Right cardiac atrium (tissue), 5 donors: Measurements from ENCODE around the gene ARL13A. TPM values are rescaled to one million over a fixed set of nuclear protein-coding genes. Genes with fewer than 3 reads are reported as not detected.
A peak's percentile ranks its signal among the peaks of the same experiment; 100 is the strongest.

ENCODE experiments used
- ATAC-seq, 2 donors: fragments of 200-7000 bp; cut with Tn5 transposase; one replicate each; pipeline versions ENCODE4 v1.8.0 to v1.9.1; 2020; ENCODE audit warnings: moderate library complexity in 2 of 2, mild to moderate bottlenecking in 1 of 2
- DNase-seq, 3 donors: peaks; one replicate each; pipeline ENCODE4 v3.0.0-alpha.2; 2020
- H3K27ac ChIP-seq: one replicate; pipeline ENCODE4 v1.5.1; 2013; ENCODE audit warnings: mild to moderate bottlenecking, low read length, control low read depth, moderate library complexity
- H3K27me3 ChIP-seq: one replicate; pipeline ENCODE4 v1.6.1; 2013; ENCODE audit not compliant: control insufficient read depth, insufficient read depth
- H3K4me1 ChIP-seq: one replicate; pipeline ENCODE4 v1.6.1; 2013; ENCODE audit warnings: low read length; ENCODE audit not compliant: control insufficient read depth, insufficient read depth
- H3K4me3 ChIP-seq: one replicate; pipeline ENCODE4 v1.5.1; 2013; ENCODE audit warnings: low read length, control low read depth
- H3K9me3 ChIP-seq: one replicate; pipeline ENCODE4 v1.6.1; 2013; ENCODE audit warnings: low read length; ENCODE audit not compliant: control insufficient read depth
- WGBS: extraction: QIAGEN DNeasy Blood & Tissue Kit; methylation state at CpG from one replicate; pipeline ENCODE4 v1.1.7; 2013; 5-methylcytosine and 5-hydroxymethylcytosine counted together
- intact Hi-C, 4 donors: fragments of 100-400 bp; cut with DNase I; formaldehyde crosslinking; loops; one replicate each; pipeline versions ENCODE4 v1.11.0 to v1.14.0; 2022 to 2023
- long read RNA-seq, 4 donors: library from polyadenylated mRNA; unstranded; transcript quantifications; one replicate each; pipeline ENCODE4 v2.0.0, GENCODE V29; 2020 to 2021
- polyA plus RNA-seq: library from polyadenylated mRNA; stranded (reverse); fragments of 200-250 nt; gene quantifications from one replicate; pipeline ENCODE4 v1.2.3, GENCODE V29; 2013
- total RNA-seq, 4 donors: library from RNA; stranded (reverse); fragmentation: NEBNext Ultra II Directional; extraction: Animal tissue kit (Norgen Biotek cat#: 25700); gene quantifications; one replicate each; pipeline ENCODE4 v1.2.1, GENCODE V29; 2021
- donor health status: healthy with polysubstance abuse.
- donor health status: DM: no; HTN: yes; CAD: no.
- donor health status: DM: no; HTN: no; CAD: no.
- donor health status: DM: no; HTN: yes; CAD: no; lungs with severe emphysema.
- donor health status: DM: yes; HTN: yes; CAD: no.

Gene ARL13A
- total RNA-seq = not detected
- not detected for polyA plus RNA-seq
- long read RNA-seq, donor 1 = 0 reads
- long read RNA-seq, donor 2 = 0 reads
- long read RNA-seq, donor 3 = 0 reads
- long read RNA-seq, donor 4 = 0 reads

GRCh38 chrX:100969408-100969807, at the start of gene ARL13A:
TSS of gene ARL13A (plus strand) at chrX:100969708. CDS start at chrX:100973690, 3,982 bp downstream.
- intact Hi-C loops = no loop called here
- no peaks in the 10 kb centered on the region for H3K27me3 ChIP-seq
- H3K9me3 ChIP-seq = no peaks in the 10 kb centered on the region
- ATAC-seq = no peak
- DNase-seq = no peak
- 94% methylated on average over 2 of the region's 2 CpGs for WGBS
- no peaks in the 10 kb centered on the region for H3K4me1 ChIP-seq
- no peak within 1 kb of the TSS for H3K27ac ChIP-seq
- no peak within 1 kb of the TSS for H3K4me3 ChIP-seq

- intact Hi-C loops = no loop called here
- 66% methylated on average over 3 of the region's 3 CpGs for WGBS
- no peaks in the 10 kb centered on the region for H3K27me3 ChIP-seq
These were observed 45.1 kb upstream of the ARL13A start for GRCh38 chrX:100924375-100924774.

GRCh38 chrX:100926453-100926852, 43.1 kb upstream of the ARL13A start:
- Histone ChIP-seq H3K4me1 (peaks cover 6% of the 10 kb centered on the region), H3K4me3 (no peak overlapping the region), H3K27me3 (no peaks in the 10 kb centered on the region), H3K9me3 (no peaks in the 10 kb centered on the region), H3K27ac (no peak overlapping the region)
- intact Hi-C loops = no loop called here
- WGBS = 92% methylated on average over 2 of the region's 2 CpGs
- DNase-seq (no peak), ATAC-seq (no peak)

More at GRCh38 chrX:100924375-100924774, 45.1 kb upstream of the ARL13A start:
- DNase-seq (no peak), ATAC-seq (no peak)
- no peaks in the 10 kb centered on the region for H3K9me3 ChIP-seq
- H3K4me1 ChIP-seq = peaks cover 4% of the 10 kb centered on the region
- no peak overlapping the region for H3K4me3 ChIP-seq
- no peak overlapping the region for H3K27ac ChIP-seq

- no peaks in the 10 kb centered on the region for H3K9me3 ChIP-seq
- ATAC-seq (peak; percentile 38 to 42), DNase-seq (peak; percentile 28 to 72 (median 67))
- no peaks in the 10 kb centered on the region for H3K27me3 ChIP-seq
- intact Hi-C loops = no loop called here
- H3K4me3 ChIP-seq = peak within 1 kb of the TSS; percentile 46
- no peak within 1 kb of the TSS for H3K27ac ChIP-seq
- peaks cover 6% of the 10 kb centered on the region for H3K4me1 ChIP-seq
- WGBS = 2% methylated on average over 51 of the region's 51 CpGs
These were observed 40.6 kb upstream of the ARL13A start, which contains the start of gene XKRX for GRCh38 chrX:100928660-100929613. TSS of gene XKRX (minus strand) at chrX:100928917. CDS start at chrX:100928304, 613 bp downstream.

GRCh38 chrX:100931218-100931924, 38.1 kb upstream of the ARL13A start:
- no peak overlapping the region for H3K27ac ChIP-seq
- ATAC-seq (no peak), DNase-seq (no peak)
- H3K4me1 ChIP-seq = peaks cover 6% of the 10 kb centered on the region
- no peaks in the 10 kb centered on the region for H3K27me3 ChIP-seq
- H3K4me3 ChIP-seq = no peak overlapping the region
- intact Hi-C loops = no loop called here
- WGBS = 88% methylated on average over 4 of the region's 4 CpGs
- H3K9me3 ChIP-seq = no peaks in the 10 kb centered on the region

- Histone ChIP-seq H3K27ac (no peak overlapping the region), H3K4me3 (no peak overlapping the region), H3K4me1 (peaks cover 6% of the 10 kb centered on the region), H3K27me3 (no peaks in the 10 kb centered on the region), H3K9me3 (no peaks in the 10 kb centered on the region)
- ATAC-seq (no peak), DNase-seq (no peak)
- 87% methylated on average over 3 of the region's 3 CpGs for WGBS
- intact Hi-C loops = no loop called here
These were observed 37.6 kb upstream of the ARL13A start for GRCh38 chrX:100931925-100932285.

GRCh38 chrX:100935767-100936166, 33.7 kb upstream of the ARL13A start:
- no peaks in the 10 kb centered on the region for H3K9me3 ChIP-seq
- H3K4me3 ChIP-seq = no peak overlapping the region
- WGBS = 79% methylated on average over 2 of the region's 2 CpGs
- intact Hi-C loops = no loop called here
- no peaks in the 10 kb centered on the region for H3K4me1 ChIP-seq
- H3K27me3 ChIP-seq = no peaks in the 10 kb centered on the region
- ATAC-seq (no peak), DNase-seq (no peak)
- no peak overlapping the region for H3K27ac ChIP-seq

GRCh38 chrX:100939333-100939732, 30.2 kb upstream of the ARL13A start:
- Histone ChIP-seq H3K27ac (no peak overlapping the region), H3K4me3 (no peak overlapping the region), H3K4me1 (no peaks in the 10 kb centered on the region), H3K9me3 (no peaks in the 10 kb centered on the region), H3K27me3 (no peaks in the 10 kb centered on the region)
- intact Hi-C loops = no loop called here
- WGBS = 66% methylated on average over 4 of the region's 4 CpGs
- DNase-seq = no peak
- no peak for ATAC-seq

GRCh38 chrX:100944601-100945000, 24.9 kb upstream of the ARL13A start:
- H3K9me3 ChIP-seq = no peaks in the 10 kb centered on the region
- WGBS = 93% methylated on average over 3 of the region's 3 CpGs
- no peaks in the 10 kb centered on the region for H3K27me3 ChIP-seq
- H3K4me1 ChIP-seq = no peaks in the 10 kb centered on the region
- DNase-seq (no peak), ATAC-seq (no peak)
- no peak overlapping the region for H3K4me3 ChIP-seq
- intact Hi-C loops = no loop called here
- no peak overlapping the region for H3K27ac ChIP-seq

GRCh38 chrX:100946299-100946927, 23.1 kb upstream of the ARL13A start:
- DNase-seq (no peak), ATAC-seq (no peak)
- no peak overlapping the region for H3K4me3 ChIP-seq
- no peak overlapping the region for H3K27ac ChIP-seq
- H3K4me1 ChIP-seq = no peaks in the 10 kb centered on the region
- H3K9me3 ChIP-seq = no peaks in the 10 kb centered on the region
- H3K27me3 ChIP-seq = no peaks in the 10 kb centered on the region
- intact Hi-C loops = no loop called here
- WGBS = 40% methylated on average over 2 of the region's 2 CpGs

GRCh38 chrX:100948557-100948956, 21.0 kb upstream of the ARL13A start:
- ATAC-seq (no peak), DNase-seq (no peak)
- Histone ChIP-seq H3K27ac (no peak overlapping the region), H3K27me3 (no peaks in the 10 kb centered on the region), H3K9me3 (no peaks in the 10 kb centered on the region), H3K4me1 (no peaks in the 10 kb centered on the region), H3K4me3 (no peak overlapping the region)
- 100% methylated on average over 1 of the region's 1 CpG for WGBS
- intact Hi-C loops = no loop called here
